ENCODE results near the gene ABAT.

GRCh38 chr16:8774208-8774607 lies 99.8 kb downstream of the ABAT start:
- no peak for TF ChIP-seq CTCF (IDR thresholded peaks at IDR 0.05; ENCODE audit: poor library complexity)
- TF ChIP-seq EZH2 (IDR thresholded peaks at IDR 0.05; ENCODE audit: borderline replicate concordance): no peak
